GM12878 (cell line): Measurements from ENCODE around the gene PUSL1. TPM values are rescaled to one million over a fixed set of nuclear protein-coding genes. Genes with fewer than 3 reads are reported as not detected.

Experiments used
- ATAC-seq: fragments of 200-7000 bp; cut with Tn5 transposase; 3 replicates; pipeline ENCODE4 v1.9.1; 2020; ENCODE audit warnings: mild to moderate bottlenecking, moderate library complexity
- BruUV-seq: library from RNA; stranded (reverse); fragments of 400-500 nt; replicated peaks from 2 replicates; lab custom pipeline; 2021; lab: Mats Ljungman, UMichigan
- CTCF ChIA-PET: fragments of 300-600 bp; sonication (Branson Sonifier 250); formaldehyde crosslinking; extraction: SDS; loops from one replicate; lab custom pipeline; 2021; ENCODE audit warnings: inconsistent platforms; lab: Yijun Ruan, JAX
- POLR2A ChIA-PET: fragments of 350-600 bp; formaldehyde crosslinking; extraction: SDS; loops from one replicate; lab custom pipeline; 2021; ENCODE audit warnings: inconsistent platforms; lab: Charles Lee
- RAD21 ChIA-PET: fragments of 300-600 bp; sonication (Branson Sonifier 250); formaldehyde crosslinking; loops from one replicate; lab custom pipeline; 2023; ENCODE audit warnings: antibody characterized with exemption; ENCODE audit not compliant: unreplicated experiment; lab: Charles Lee
- SMC1A ChIA-PET: fragments of 300-600 bp; sonication (Branson Sonifier 250); formaldehyde crosslinking; loops from one replicate; lab custom pipeline; 2023; ENCODE audit not compliant: unreplicated experiment, uncharacterized antibody; lab: Charles Lee
- DNase-seq: peaks from one replicate; pipeline ENCODE4 v3.0.0-alpha.2; 2011; ENCODE audit warnings: low read depth, low spot score
- FAIRE-seq: peaks from 3 replicates; lab custom pipeline; 2011; peaks lifted over from hg19 to GRCh38; lab: Jason Lieb, UNC
- H2AFZ ChIP-seq: 2 replicates; pipeline ENCODE4 v1.6.0; 2011; ENCODE audit warnings: low read depth, low read length, control low read depth; ENCODE audit not compliant: control insufficient read depth
- H3K27ac ChIP-seq: 2 replicates; pipeline ENCODE4 v1.5.1; 2011; ENCODE audit warnings: control low read depth; ENCODE audit not compliant: control insufficient read depth, insufficient read depth
- H3K27me3 ChIP-seq, 2 experiments: replicated peaks in 1 of 2; 2 replicates each; pipeline versions ENCODE4 v1.6.0 to v1.6.1; 2011; ENCODE audit warnings: low read length in 1 of 2; ENCODE audit not compliant: control insufficient read depth in 2 of 2, insufficient read depth in 2 of 2
- H3K36me3 ChIP-seq, 2 experiments: 2 replicates each; pipeline ENCODE4 v1.5.1; 2011; ENCODE audit warnings: low read length in 1 of 2; ENCODE audit not compliant: control insufficient read depth in 2 of 2, insufficient read depth in 2 of 2
- H3K4me1 ChIP-seq: 2 replicates; pipeline ENCODE4 v1.6.1; 2011; ENCODE audit warnings: mild to moderate bottlenecking, low read length, moderate library complexity, mixed read lengths; ENCODE audit not compliant: control insufficient read depth, insufficient read depth
- H3K4me2 ChIP-seq: 2 replicates; pipeline ENCODE4 v1.6.0; 2011; ENCODE audit warnings: control low read depth; ENCODE audit not compliant: control insufficient read depth, insufficient read depth
- H3K4me3 ChIP-seq: fragments of 200-600 bp; sonication (generic); 2 replicates; pipeline ENCODE4 v1.5.1; 2016
- H3K79me2 ChIP-seq: 2 replicates; pipeline ENCODE4 v1.6.0; 2011; ENCODE audit warnings: low read length; ENCODE audit not compliant: control insufficient read depth, insufficient read depth
- H3K9ac ChIP-seq: 2 replicates; pipeline ENCODE4 v1.8.0; 2011; ENCODE audit warnings: low read length, control low read depth, mixed read lengths; ENCODE audit not compliant: control insufficient read depth, insufficient read depth
- H3K9me3 ChIP-seq: replicated peaks from 3 replicates; pipeline ENCODE4 v1.5.1; 2011; ENCODE audit warnings: mild to moderate bottlenecking, low read length; ENCODE audit not compliant: control insufficient read depth, insufficient read depth
- H4K20me1 ChIP-seq: 2 replicates; pipeline ENCODE4 v1.6.0; 2011; ENCODE audit not compliant: control insufficient read depth, insufficient read depth
- ATF7 ChIP-seq: fragments of 450-650 bp; IDR thresholded peaks from 2 replicates; pipeline ENCODE4 v1.6.1; 2016; ENCODE audit warnings: low read depth, mild to moderate bottlenecking
- CBFB ChIP-seq: IDR thresholded peaks from 2 replicates; pipeline ENCODE4 v1.6.1; 2016; ENCODE audit warnings: antibody characterized with exemption, low read depth
- GATAD2B ChIP-seq: fragments of 450-650 bp; conservative IDR thresholded peaks from 2 replicates; pipeline ENCODE4 v1.6.1; 2017; ENCODE audit warnings: low read depth, mild to moderate bottlenecking, moderate library complexity
- MLLT1 ChIP-seq: fragments of 450-650 bp; IDR thresholded peaks from 2 replicates; pipeline ENCODE4 v1.6.1; 2016; ENCODE audit warnings: mild to moderate bottlenecking
- NFIC ChIP-seq: IDR thresholded peaks from 2 replicates; pipeline ENCODE4 v1.6.1; 2012; ENCODE audit warnings: low read depth, mild to moderate bottlenecking, inconsistent platforms, low read length, moderate library complexity
- NRF1 ChIP-seq: conservative IDR thresholded peaks from 2 replicates; pipeline ENCODE4 v1.6.1; 2011; ENCODE audit warnings: mild to moderate bottlenecking, low read depth, low read length, improper control_type of control experiment
- POLR2AphosphoS2 ChIP-seq: IDR thresholded peaks from 2 replicates; pipeline ENCODE4 v1.6.1; 2011; ENCODE audit warnings: low read depth, mild to moderate bottlenecking, low read length, improper control_type of control experiment, moderate library complexity
- POU2F2 ChIP-seq: IDR thresholded peaks from 3 replicates; pipeline ENCODE4 v1.6.1; 2011; ENCODE audit warnings: low read depth, mild to moderate bottlenecking, low read length, borderline replicate concordance
- RBBP5 ChIP-seq: fragments of 200-600 bp; sonication (generic); conservative IDR thresholded peaks from 2 replicates; pipeline ENCODE4 v1.6.1; 2016
- TBL1XR1 ChIP-seq: IDR thresholded peaks from 2 replicates; pipeline ENCODE4 v1.6.1; 2012; ENCODE audit warnings: low read depth, low read length, improper control_type of control experiment
- ZNF24 ChIP-seq: fragments of 450-650 bp; IDR thresholded peaks from 2 replicates; pipeline ENCODE4 v1.6.1; 2017; ENCODE audit warnings: antibody characterized with exemption, mild to moderate bottlenecking
- WGBS: methylation state at CpG from one replicate; pipeline ENCODE4 v1.1.6; 2016; ENCODE audit warnings: low lambda C conversion rate; ENCODE audit not compliant: insufficient replicate concordance, insufficient coverage; ENCODE audit errors: missing lambda C conversion rate; 5-methylcytosine and 5-hydroxymethylcytosine counted together
- in situ Hi-C: fragments of 300-500 bp; cut with MboI; formaldehyde crosslinking; loops from 9 replicates; pipeline ENCODE4 v1.14.3; 2018; ENCODE audit warnings: mixed read lengths
- intact Hi-C: fragments of 100-400 bp; cut with micrococcal nuclease; formaldehyde crosslinking; loops from one replicate; pipeline ENCODE4 v1.14.2; 2022; ENCODE audit not compliant: unreplicated experiment
- polyA plus RNA-seq, 11 experiments: library from polyadenylated mRNA; depleted of rRNA in 4 of 11; unstranded in 6 of 11; stranded (reverse) in 5 of 11; fragments of >200 nt; fragmentation: Nextera tagmentation in 4 of 11; fragmentation: Illumina TruSeq in 1 of 11; extraction: Ambion mirVana in 4 of 11; extraction: Trizol in 1 of 11; gene quantifications; 1 replicate in 1 of 11; 2 replicates in 10 of 11; pipeline versions ENCODE4 v1.2.1 to v1.2.3, GENCODE V29; 2011 to 2016; ENCODE audit warnings: inconsistent platforms in 2 of 11, missing spikeins in 2 of 11, low read depth in 1 of 11
- total RNA-seq, 4 experiments: library from RNA; depleted of rRNA in 3 of 4; stranded (reverse); fragments of >200 nt in 3 of 4; fragmentation: Illumina TruSeq in 1 of 4; extraction: Trizol in 1 of 4; gene quantifications; 2 replicates each; pipeline versions ENCODE4 v1.2.1 to v1.2.3, GENCODE V29; 2013 to 2021

Gene PUSL1
- total and polyA plus RNA-seq, 10 of the 15 experiments (the other 5 are each of a cell fraction or from before 2014, with no cell fraction given), result 0.16 to 28.4 (median 15.1) TPM

- in situ Hi-C loops (no loop called here), intact Hi-C loops (no loop called here)
- no peak overlapping the region for H3K4me2 ChIP-seq
- ChIA-PET SMC1A (no interaction called here), CTCF (no interaction called here), POLR2A (interaction anchor here (1.0 kb wide), 1 partner anchor 271 kb away, joined by 3 read pairs; no protein-coding TSS in a partner anchor), RAD21 (no interaction called here)
- WGBS, result 54% methylated on average over 22 of the region's 22 CpGs
- no peaks in the 10 kb centered on the region for H4K20me1 ChIP-seq
- FAIRE-seq, result no peak
- H3K4me1 ChIP-seq, result no peaks in the 10 kb centered on the region
- BruUV-seq, result no TSS peak
- H3K9me3 ChIP-seq, result no peaks in the 10 kb centered on the region
- no peak for ATAC-seq
- H3K27me3 ChIP-seq, result no peaks in the 10 kb centered on the region
- no peak for DNase-seq
- H3K4me3 ChIP-seq, result no peak overlapping the region
- H3K27ac ChIP-seq, result no peak overlapping the region
- no peak overlapping the region for H3K9ac ChIP-seq
- no peak overlapping the region for H2AFZ ChIP-seq
- no peaks in the 10 kb centered on the region for H3K79me2 ChIP-seq
- no peaks in the 10 kb centered on the region for H3K36me3 ChIP-seq
- TF ChIP-seq GATAD2B, result no peak
- TF ChIP-seq MLLT1, result no peak
- TF ChIP-seq ZNF24, result no peak
- TF ChIP-seq RBBP5, result no peak
- no peak for TF ChIP-seq NFIC
- no peak for TF ChIP-seq ATF7
- no peak for TF ChIP-seq POU2F2
- no peak for TF ChIP-seq CBFB
- no peak for TF ChIP-seq POLR2AphosphoS2
- TF ChIP-seq TBL1XR1, result no peak
- TF ChIP-seq NRF1, result no peak
These were observed 23.3 kb upstream of the PUSL1 start for GRCh38 chr1:1285102-1285571.
